ENCODE data around the gene SLC4A5.
"Not testable (repeated sequence)": the region's sequence is repeated elsewhere in the genome, so short reads cannot be mapped to it uniquely, and the experiment has no call there.

The SLC4A5 gene

DNA sequence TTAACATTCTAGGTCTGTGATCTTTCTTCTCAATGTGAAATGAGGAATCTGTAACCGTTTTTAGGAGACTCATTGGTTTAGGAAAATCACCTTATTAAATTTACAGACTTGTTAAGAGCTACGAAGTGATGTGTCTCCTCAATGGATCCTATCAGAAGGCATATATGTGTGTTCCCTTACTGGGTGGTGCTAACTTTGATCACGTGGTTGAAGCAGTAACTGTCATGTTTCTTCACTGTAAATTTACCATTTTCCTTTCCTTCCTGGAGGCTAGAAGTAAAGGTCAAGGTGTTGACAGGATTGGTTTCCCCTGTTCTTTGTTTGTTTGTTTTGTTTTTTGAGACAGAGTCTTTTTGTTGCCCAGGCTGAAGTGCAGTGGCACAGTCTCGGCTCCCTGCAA is 146.2 kb downstream of the SLC4A5 start:
- no peak for DNase-seq

DNA sequence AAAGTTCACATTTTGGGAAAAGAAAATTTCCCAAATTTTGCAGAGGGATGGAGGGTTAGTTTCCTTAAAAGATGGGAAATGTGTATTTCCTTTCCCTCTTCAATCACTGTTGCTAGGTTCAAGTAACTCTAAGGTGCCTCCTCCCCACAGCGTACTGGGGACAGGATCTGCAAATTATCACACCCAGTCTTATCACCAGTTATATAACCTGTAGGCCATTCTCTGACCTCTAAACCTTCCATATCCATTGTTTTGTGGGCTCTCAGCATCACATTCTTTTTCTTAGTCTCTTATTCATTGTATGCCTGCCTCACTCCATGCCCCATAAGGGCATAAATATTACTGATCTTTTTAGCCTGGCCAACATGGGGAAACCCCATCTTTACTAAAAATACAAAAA is 148.4 kb downstream of the SLC4A5 start:
- no peak for DNase-seq

DNA sequence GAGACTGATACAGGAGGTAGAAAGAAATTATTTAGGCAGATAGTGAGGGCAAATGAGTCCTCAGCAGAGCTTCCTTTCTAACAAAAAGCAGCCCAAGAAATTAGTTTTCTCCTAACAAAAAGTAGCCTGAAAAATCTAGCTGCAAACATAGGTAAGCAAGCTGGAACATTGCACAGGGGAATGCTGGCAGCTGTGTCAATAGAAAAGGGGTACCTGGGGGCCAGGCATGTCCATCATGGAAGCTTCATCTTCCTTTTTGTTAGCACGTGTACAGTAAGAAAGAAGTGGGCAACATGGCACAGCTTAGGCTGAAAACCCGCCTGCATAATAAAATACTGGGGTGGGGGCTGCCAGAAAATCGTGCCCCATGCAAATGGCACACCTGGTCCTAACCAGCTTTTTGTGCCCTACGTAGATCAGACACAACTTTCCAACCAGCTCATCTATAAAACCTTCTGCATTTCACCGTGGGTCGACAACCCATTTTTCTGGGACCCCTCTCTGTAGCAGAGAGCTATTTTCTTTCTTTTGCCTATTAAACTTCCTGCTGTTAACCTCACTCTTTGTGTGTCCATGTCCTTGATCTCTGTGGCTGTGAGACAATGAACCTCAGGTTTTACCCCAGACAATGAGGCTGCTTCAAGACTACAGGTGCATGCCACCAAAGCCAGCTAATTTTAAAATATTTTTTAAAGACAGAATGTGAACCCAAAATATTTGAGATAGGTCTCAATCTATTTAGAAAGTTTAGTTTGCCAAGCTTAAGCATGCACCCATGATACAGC is 151.4 kb downstream of the SLC4A5 start:
- no peak for DNase-seq

DNA sequence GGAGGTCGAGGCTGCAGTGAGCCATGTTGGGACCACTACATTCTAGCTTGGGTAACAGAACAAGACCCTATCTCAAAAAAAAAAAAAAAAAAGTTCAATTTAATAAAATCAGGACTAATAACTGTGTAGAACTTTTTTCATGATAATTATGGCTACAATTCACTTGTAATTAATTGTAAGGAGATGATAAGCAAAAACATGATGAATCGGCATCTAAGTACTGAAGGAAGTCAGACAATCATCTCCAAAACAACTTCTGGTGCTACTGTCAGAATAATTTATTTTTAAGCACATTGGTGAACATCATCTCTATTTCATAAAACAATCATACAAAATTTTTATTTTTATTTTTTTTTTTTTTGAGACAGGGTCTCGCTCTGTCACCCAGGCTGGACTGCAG is 154.5 kb downstream of the SLC4A5 start:
- DNase-seq: no peak

DNA sequence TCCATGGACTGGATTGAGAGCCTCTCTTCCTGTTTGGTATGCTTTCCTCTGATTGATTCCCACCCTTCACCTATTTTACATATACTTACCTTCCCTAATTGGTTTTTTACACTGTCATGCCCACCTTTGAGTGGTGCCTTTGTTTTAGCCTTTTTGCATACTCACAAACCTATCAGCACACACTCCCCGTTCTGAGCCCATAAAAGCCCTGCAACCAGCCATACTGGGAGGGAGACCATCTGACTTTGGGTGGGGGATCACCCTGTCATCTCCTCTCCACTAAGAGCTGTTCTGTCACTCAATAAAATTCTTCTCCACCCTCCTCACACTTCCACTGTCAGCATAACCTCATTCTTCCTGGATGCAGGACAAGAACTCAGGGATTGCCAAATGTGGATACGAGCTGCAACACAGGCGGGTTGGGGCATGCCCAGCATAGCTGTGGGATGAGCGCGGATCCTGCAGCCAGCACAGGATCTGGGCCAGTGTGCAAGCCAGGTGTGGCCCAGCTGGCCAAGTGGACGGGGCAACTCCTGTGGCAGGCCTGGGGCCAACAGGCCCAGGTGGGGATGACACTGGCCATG is 155.1 kb downstream of the SLC4A5 start:
- DNase-seq: no peak

DNA sequence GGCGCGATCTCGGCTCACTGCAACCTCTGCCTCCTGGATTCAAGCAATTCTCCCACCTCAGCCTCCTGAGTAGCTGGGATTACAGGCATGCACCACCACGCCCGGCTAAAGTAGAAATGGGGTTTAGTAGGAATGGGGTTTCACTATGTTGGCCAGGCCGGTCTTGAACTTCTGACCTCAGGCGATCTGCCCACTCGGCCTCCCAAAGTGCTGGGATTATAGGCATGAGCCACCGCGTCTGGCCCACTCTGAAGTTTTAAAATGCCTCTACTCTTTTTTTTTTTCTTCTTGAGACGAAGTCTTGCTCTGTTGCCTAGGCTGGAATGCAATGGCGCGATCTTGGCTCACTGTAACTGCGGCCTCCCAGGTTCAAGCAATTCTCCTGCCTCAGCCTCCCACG is 156.5 kb downstream of the SLC4A5 start:
- not testable (repeated sequence) for DNase-seq

DNA sequence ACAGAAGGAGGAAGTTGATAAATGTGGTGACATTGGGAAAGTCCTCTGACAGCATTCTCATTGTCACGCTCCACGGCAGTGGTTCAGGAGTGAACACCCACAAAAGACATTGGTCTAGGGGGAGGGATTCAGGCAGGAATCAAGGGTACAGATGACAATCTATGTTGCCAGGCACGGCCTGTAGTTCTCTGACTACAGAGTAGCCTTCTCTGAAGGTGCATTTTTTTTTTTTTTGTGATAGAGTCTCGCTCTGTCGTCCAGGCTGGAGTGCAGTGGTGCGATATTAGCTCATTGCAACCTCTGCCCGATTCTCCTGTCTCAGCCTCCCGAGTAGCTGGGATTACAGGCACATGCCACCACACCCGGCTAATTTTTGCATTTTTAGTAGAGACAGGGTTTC is 157.2 kb downstream of the SLC4A5 start:
- no peak for DNase-seq

DNA sequence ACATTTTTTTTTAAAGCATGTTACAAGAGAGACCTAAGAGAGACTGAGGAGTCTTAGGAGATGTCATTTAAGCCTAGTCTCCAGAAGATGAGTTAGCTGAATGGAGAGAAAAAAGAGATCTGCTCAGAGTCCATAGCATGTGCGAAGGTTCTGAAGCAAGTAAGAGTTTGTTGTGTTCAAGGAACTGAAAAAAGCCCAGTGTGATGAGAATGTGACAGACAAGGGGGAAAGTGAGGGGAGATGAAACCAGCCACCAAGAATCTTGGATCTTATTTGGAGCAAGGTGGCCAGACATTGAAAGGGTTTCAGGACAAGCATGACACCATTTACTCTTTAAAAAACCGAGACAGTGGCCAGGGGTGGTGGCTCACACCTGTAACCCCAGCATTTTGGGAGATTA is 159.3 kb downstream of the SLC4A5 start:
- no peak for DNase-seq

DNA sequence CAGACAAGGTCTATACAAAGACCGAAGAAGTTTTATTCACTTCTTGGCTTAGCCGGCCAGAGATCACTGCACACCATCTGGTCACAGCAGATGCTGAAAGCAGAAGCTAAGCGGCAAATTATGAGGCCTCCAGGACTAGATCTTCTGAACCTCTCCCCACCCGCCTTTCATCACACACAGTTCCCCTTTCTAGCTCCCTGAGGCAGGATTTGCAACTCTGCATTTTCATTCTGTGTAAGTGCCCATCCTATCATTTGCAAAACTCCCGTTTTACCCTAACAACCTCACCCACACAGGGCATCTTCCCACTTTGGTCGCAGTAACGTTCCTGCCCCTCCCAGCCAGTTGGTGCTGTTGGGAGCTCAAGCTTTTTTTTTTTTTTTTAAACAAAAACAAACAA is 161.5 kb downstream of the SLC4A5 start:
- DNase-seq: no peak

DNA sequence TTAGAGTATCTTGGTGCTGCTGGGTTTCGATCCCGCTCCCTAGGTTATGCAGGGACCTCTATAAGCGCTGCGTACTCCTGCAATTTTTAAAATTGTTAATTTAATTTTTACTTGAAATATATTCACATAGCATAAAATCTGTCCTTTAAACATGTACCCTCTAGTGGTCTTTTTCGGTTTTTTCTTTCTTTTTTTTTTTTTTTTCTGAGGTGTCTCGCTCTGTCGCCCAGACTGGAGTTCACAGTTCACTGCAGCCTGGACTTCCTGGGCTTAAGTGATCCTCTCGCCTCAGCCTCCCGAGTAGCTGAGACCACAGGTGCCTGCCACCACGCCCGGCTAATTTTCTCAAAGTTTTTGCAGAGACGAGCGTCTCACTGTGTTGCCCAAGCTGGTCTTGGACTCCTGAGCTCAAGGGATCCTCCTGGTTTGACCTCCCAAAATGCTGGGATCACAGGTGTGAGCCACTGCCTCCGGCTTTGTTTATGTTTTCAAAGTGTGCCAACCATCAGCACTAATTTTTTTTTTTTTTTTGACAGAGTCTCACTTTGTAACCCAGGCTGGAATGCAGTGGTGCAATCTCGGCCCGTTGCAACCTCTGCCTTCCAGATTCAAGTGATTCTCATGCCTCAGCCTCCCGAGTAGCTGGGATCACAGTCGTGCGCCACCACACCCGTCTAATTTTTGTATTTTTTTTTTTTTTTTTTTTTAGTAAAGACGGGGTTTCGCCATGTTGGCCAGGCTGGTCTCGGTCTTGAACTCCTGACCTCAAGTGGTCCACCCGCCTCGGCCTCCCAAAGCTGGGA is 164.0 kb downstream of the SLC4A5 start:
- DNase-seq: no peak

DNA sequence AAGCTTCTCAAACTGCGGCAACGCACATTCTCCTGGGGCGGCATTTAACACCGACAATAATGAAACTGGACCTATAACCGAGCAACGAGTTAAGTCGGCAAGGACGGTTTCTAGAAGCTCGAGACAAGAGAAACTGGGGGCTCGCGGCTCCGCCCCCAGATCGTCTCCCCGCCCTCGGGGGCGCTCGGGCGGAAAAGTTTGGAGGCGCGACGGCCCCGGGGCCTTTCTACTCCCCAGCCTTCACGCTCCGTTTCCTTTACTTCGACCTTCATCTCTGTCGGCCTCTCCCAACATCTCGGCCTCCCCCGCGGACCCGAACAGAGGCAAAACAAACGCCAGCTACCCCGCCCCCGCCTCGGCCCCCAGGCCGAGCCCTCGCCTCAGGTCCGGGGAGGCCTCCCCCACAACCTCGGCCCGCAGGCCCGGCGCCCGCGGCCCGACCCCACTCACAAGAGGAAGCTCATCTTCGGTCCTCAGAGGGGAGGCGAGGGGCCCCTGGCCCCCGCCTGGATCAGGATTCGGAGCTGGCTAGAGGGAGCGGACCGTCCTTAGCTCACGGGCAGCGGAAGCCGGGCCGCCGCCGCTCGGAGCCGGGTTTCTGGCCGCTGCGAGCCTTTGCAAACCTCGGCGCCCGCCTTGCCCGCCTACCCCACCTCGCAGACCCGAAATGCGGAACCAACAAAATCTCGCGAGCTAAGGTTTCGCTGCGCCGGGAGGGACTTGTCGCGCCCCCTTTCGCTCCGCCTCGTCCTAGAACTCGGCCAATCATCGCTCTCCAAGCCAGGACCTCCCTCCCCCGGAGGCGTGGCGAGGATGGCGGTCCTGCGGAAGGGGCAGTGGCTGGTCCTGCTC is 164.8 kb downstream of the SLC4A5 start, which contains the start of gene MOB1A:
Gene MOB1A (minus strand): TSS at position 669 of the 852 bp plus-strand sequence. CDS start 205 bp downstream, at position 464.
- DNase-seq: peak; percentile 87

DNA sequence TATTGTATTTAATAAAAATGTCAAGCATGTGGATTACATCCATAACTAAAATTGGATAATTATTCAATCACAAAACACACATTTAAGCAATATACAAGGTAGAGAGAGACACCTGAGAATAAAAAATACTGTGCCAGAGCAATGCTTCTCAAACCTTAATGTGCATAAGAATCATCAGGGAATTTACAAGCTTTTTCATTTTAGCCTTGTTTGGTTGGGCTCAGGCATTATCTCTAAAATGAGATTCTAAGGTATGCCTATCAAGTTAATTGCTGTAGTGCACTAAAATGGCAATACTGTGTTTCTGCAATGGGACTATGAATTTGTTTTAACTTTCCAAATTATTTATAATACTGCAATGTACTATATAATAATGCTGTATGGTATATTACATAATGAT is 165.5 kb downstream of the SLC4A5 start:
- no peak for DNase-seq

DNA sequence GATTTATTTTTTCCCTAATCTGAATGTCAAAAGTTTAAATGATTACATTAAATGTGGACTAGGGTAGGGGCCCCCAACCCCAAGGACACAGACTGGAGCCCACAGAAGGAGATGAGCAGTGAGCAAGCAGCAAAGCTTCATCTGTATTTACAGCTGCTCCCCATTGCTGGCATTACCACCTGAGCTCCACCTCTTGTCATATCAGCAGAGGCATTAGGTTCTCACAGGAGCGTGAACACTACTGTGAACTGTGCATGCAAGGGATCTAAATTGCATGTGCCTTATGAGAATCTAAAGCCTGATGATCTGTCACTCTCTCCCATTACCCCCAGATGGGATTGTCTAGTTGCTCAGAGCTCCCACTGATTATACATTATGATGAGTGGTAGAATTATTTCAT is 168.3 kb downstream of the SLC4A5 start:
- DNase-seq: no peak

DNA sequence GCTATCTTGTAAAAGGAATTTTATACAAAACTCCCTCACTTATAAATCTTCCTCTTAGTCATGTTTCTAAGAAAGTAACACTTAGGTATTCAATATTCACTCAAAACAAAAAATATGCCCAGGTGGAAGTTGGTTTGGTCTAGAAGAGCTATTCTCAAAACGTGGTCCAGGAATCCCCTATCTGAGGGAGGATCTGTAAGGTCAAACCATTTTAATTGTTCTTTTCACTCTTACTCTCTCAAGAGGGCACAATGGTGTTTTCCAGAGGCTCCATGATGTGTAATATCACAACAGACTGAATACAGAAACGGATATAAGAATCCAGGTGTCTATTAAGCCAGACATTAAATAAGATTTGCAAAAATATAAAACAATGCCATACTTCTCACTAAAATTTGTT is 174.5 kb downstream of the SLC4A5 start:
- DNase-seq: no peak

All from cortex of kidney (tissue), 1 donor.